Measurements from ENCODE around the gene REPIN1. TPM values are rescaled to one million over a fixed set of nuclear protein-coding genes. Genes with fewer than 3 reads are reported as not detected.

The REPIN1 gene
- total and polyA plus RNA-seq, 9 of the 15 experiments (the other 6 are each of a cell fraction or from before 2014, with no cell fraction given): 8.1 to 283 (median 94.3) TPM

- TF ChIP-seq TEAD4 (IDR thresholded peaks at IDR 0.05; ENCODE audit: low read length) (peak; percentile 18; the same call in 1 of the 2 replicates), TEAD4 (CRISPR knock-in tag; IDR thresholded peaks at IDR 0.05; ENCODE audit: borderline replicate concordance) (no peak), ZBTB12 (CRISPR knock-in tag; IDR thresholded peaks at IDR 0.05) (no peak), TARDBP (IDR thresholded peaks at IDR 0.05) (peak; percentile 16; the same call in 1 of the 2 replicates), KLF16 (IDR thresholded peaks at IDR 0.05) (peak; percentile 38; the same call in 1 of the 2 replicates), CBX3 (IDR thresholded peaks at IDR 0.05; ENCODE audit: borderline replicate concordance in 1 of 2, low read length in 2 of 2) (no peak), GABPB1 (CRISPR knock-in tag; IDR thresholded peaks at IDR 0.05) (0 out of 2 replicates have a peak, but pooled peaks have one; percentile 26), IRF1 (CRISPR knock-in tag; IDR thresholded peaks at IDR 0.05; ENCODE audit: borderline replicate concordance) (no peak), FOXJ2 (tag; IDR thresholded peaks at IDR 0.05) (no peak), FOXK2 (conservative IDR thresholded peaks at IDR 0.05 in 1 of 2, IDR thresholded peaks at IDR 0.05 in 1 of 2; ENCODE audit: low read depth in 2 of 2) (peak; percentile 65 to 71; a peak in 2 of 4 replicates), TAF1 (IDR thresholded peaks at IDR 0.05; ENCODE audit: control insufficient read depth, extremely low read depth, insufficient read depth, low read length, severe bottlenecking) (no peak), ZNF449 (CRISPR knock-in tag; IDR thresholded peaks at IDR 0.05) (no peak), TSHZ1 (CRISPR knock-in tag; IDR thresholded peaks at IDR 0.05) (no peak), ZNF280B (CRISPR knock-in tag; IDR thresholded peaks at IDR 0.05) (no peak), SMAD4 (CRISPR knock-in tag; conservative IDR thresholded peaks at IDR 0.05) (no peak), NCOA4 (IDR thresholded peaks at IDR 0.05; ENCODE audit: partially characterized antibody) (peak; percentile 52), ZNF384 (IDR thresholded peaks at IDR 0.05; ENCODE audit: low read depth, low read length) (peak; percentile 85), MCM2 (IDR thresholded peaks at IDR 0.05; ENCODE audit: low read depth) (no peak)
Measured at GRCh38 chr7:150356265-150356897, 12.2 kb upstream of the REPIN1 start (continued).

All from K562 (cell line).